AG10803 (cell line): ENCODE measurements around the gene MYOM3.

Source experiments
- DNase-seq: peaks from one replicate; pipeline ENCODE4 v3.0.0; 2010; ENCODE audit warnings: low read depth
- H3K4me3 ChIP-seq: 2 replicates; pipeline ENCODE4 v1.5.1; 2011; ENCODE audit warnings: mild to moderate bottlenecking, low read length, control low read depth
- CTCF ChIP-seq: conservative IDR thresholded peaks from 2 replicates; pipeline ENCODE4 v1.5.1; 2011; ENCODE audit warnings: mild to moderate bottlenecking, low read length, control low read depth, inconsistent platforms

MYOM3 gene

DNA sequence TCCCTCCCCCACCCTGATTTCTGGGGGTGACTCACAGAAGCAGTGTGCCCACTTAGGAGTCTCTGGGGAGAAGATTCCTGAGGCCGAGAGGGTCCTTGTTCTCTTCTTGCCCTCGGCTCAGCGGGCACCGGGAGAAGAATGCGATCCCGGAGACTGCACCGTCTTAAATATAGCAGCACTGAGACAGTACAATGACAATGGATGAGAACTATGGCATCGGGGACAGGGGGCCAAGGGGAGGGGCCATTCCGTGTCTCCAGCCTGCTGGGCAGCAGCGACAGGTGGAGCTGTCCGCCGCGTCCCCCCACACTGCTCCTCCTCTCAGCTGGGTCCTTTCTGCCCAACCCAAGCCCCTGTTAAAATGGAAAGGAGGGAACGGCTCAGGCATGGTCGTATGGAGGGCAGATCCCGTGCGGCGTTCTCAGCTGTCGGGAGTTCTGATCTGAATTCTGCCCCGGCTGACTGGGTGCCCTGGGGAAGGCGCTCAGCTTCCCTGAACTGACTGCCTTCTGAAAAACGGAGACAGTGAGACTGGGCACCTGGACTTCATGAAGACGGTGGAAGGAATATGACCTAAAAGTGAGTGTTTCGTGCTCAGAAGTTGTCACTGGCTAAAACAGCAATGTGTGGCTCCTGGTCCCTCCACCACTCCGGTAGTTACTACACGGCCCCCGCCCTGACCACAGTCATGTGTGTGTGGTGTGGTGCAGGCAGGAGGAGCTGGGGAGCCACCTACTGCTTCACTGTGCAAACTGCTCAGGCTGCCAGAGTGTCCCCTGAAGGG, at the start of gene MYOM3:
Gene MYOM3, minus strand, starts transcription at position 140 of the 784 bp plus-strand sequence. CDS start 3,499 bp downstream, outside the sequence.
- peak; percentile 71 for TF ChIP-seq CTCF
- peak within 1 kb of the TSS; percentile 39 for H3K4me3 ChIP-seq
- DNase-seq = peak; percentile 83

- no peak for DNase-seq
- no peak for TF ChIP-seq CTCF
- H3K4me3 ChIP-seq = no peak overlapping the region
These were observed 49.3 kb upstream of the MYOM3 start for GRCh38 chr1:24161270-24161669.

DNA sequence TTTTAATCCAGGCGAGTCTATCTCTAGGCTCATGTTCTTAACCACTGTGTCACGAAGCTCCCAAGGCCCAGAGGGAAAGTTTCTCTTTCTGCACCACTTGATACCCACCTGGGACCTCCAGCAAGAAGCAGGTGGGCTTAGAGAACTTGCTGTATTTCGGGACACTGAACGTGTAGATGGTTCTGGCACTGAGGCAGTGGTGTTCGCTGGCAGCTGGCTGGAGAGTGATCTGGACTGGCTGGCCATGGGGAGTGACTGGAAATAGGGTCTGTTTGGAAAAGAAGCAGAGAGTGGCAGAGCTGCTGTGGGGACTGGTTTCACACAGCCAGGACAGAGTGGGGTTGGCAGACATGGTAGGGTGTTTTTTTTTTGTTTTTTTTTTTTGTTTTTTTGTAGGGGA, 47.4 kb upstream of the MYOM3 start:
- TF ChIP-seq CTCF = no peak

DNA sequence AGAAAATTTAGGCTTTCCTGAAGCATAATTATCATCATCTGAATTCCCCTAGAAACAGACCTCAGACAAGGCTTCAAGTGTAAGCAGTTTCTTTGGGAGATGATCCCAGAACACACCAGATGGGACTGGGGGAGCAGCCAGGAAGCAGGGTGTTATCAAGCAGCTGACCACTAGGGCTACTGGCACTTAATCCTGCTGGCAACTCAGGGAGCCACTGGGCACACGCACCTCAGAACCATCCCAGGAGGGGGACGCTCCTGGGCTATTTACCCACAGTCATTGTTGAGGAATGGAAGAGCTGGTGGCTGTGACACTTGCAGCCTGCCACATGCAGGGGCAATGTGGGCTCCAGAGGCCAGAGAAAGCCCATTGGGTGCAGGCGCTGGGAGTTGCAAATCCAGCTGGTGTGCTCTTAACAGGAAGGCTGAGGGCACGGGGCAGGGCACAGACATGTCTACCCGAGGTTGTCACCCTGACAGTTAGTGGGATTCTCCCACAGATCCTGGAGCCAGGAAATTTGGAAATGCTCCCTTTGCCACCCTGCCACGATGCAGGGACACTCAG, 46.1 kb upstream of the MYOM3 start:
- TF ChIP-seq CTCF = peak; percentile 45

More for the DNA sequence above, 47.4 kb upstream of the MYOM3 start:
- DNase-seq = no peak
- H3K4me3 ChIP-seq = no peak overlapping the region

GRCh38 chr1:24156542-24157260, 44.8 kb upstream of the MYOM3 start:
- DNase-seq = no peak
- no peak overlapping the region for H3K4me3 ChIP-seq
- no peak for TF ChIP-seq CTCF

More for the DNA sequence above, 46.1 kb upstream of the MYOM3 start:
- DNase-seq = peak; percentile 25
- H3K4me3 ChIP-seq = no peak overlapping the region

GRCh38 chr1:24155011-24155782, 43.3 kb upstream of the MYOM3 start:
- no peak for DNase-seq
- TF ChIP-seq CTCF = no peak
- no peak overlapping the region for H3K4me3 ChIP-seq
